ENCODE results near the gene RERE. TPM values are rescaled to one million over a fixed set of nuclear protein-coding genes. Genes with fewer than 3 reads are reported as not detected.

RERE gene
- 18.7 to 26.8 TPM (median 26.3 TPM) in 5 replicates for total RNA-seq (2022; extraction: Qiagen RNA extraction; ENCODE audit: low read depth)

GRCh38 chr1:8817412-8818324, at the start of gene RERE:
Gene RERE, minus strand, starts transcription at chr1:8817640.

GRCh38 chr1:8317647-8318381, 499.6 kb downstream of the RERE start, which contains the start of gene SLC45A1:
Gene SLC45A1, plus strand, starts transcription at chr1:8318114. Its CDS starts 6,216 bp downstream, at chr1:8324330.

Other genes starting within 250 kb of the RERE start
- gene ENO1, start 61.0 kb upstream of the RERE start, total RNA-seq (2022; extraction: Qiagen RNA extraction; ENCODE audit: low read depth): 2,787 to 2,973 TPM (median 2,894 TPM) in 5 replicates
- not detected in 5 replicates for gene CA6, start 128.2 kb upstream of the RERE start, total RNA-seq (2022; extraction: Qiagen RNA extraction; ENCODE audit: low read depth)
- not detected in 5 replicates for gene SLC2A7, start 208.8 kb upstream of the RERE start, total RNA-seq (2022; extraction: Qiagen RNA extraction; ENCODE audit: low read depth)